ENCODE measurements around the gene ATG101.
"Not testable (repeated sequence)": the region's sequence is repeated elsewhere in the genome, so short reads cannot be mapped to it uniquely, and the experiment has no call there.

- not testable (repeated sequence) for TF ChIP-seq TBP (IDR thresholded peaks at IDR 0.05; ENCODE audit: low read depth, low read length); EZH2 (IDR thresholded peaks at IDR 0.05; ENCODE audit: low read depth, low read length, severe bottlenecking)
Measured at GRCh38 chr12:52116222-52117125, 46.7 kb downstream of the ATG101 start.

Measured in H1 (cell line).